GM23248 (cell line): ENCODE measurements around the gene AVPR2. TPM values are rescaled to one million over a fixed set of nuclear protein-coding genes. Genes with fewer than 3 reads are reported as not detected.

ENCODE experiments used
- DNase-seq: peaks from one replicate; pipeline ENCODE4 v3.0.0-alpha.2; 2015
- H2AFZ ChIP-seq: fragments of 200-600 bp; sonication (generic); 2 replicates; pipeline ENCODE4 v1.6.1; 2016; ENCODE audit warnings: antibody characterized with exemption
- H3F3A ChIP-seq: fragments of 200-600 bp; sonication (generic); 2 replicates; pipeline ENCODE4 v1.6.1; 2016; ENCODE audit warnings: mild to moderate bottlenecking, antibody characterized with exemption, mixed run types; ENCODE audit not compliant: insufficient read depth
- H3K27ac ChIP-seq: fragments of 200-600 bp; sonication (generic); 2 replicates; pipeline ENCODE4 v1.5.1; 2016; ENCODE audit warnings: mild to moderate bottlenecking
- H3K27me3 ChIP-seq: fragments of 200-600 bp; sonication (generic); replicated peaks from 2 replicates; pipeline ENCODE4 v1.6.1; 2016; ENCODE audit warnings: mild to moderate bottlenecking; ENCODE audit not compliant: insufficient read depth
- H3K36me3 ChIP-seq: fragments of 200-600 bp; sonication (generic); 2 replicates; pipeline ENCODE4 v1.6.1; 2016; ENCODE audit warnings: low read depth, mild to moderate bottlenecking
- H3K4me1 ChIP-seq: fragments of 200-600 bp; sonication (generic); 2 replicates; pipeline ENCODE4 v1.6.1; 2016; ENCODE audit warnings: mild to moderate bottlenecking; ENCODE audit not compliant: insufficient read depth
- H3K4me2 ChIP-seq: fragments of 200-600 bp; sonication (generic); one replicate; pipeline ENCODE4 v1.6.1; 2016; ENCODE audit warnings: mild to moderate bottlenecking; ENCODE audit not compliant: unreplicated experiment
- H3K4me3 ChIP-seq: fragments of 200-600 bp; sonication (generic); 2 replicates; pipeline ENCODE4 v1.5.1; 2016; ENCODE audit warnings: mild to moderate bottlenecking
- H3K79me2 ChIP-seq: fragments of 200-600 bp; sonication (generic); 2 replicates; pipeline ENCODE4 v1.6.1; 2016; ENCODE audit warnings: mild to moderate bottlenecking; ENCODE audit not compliant: insufficient read depth
- H3K9ac ChIP-seq: fragments of 200-600 bp; sonication (generic); 2 replicates; pipeline ENCODE4 v1.6.1; 2016; ENCODE audit warnings: mild to moderate bottlenecking
- H3K9me2 ChIP-seq: fragments of 200-600 bp; sonication (generic); 2 replicates; pipeline ENCODE4 v1.6.1; 2016; ENCODE audit warnings: mixed run types, mild to moderate bottlenecking, moderate library complexity; ENCODE audit not compliant: insufficient read depth
- H3K9me3 ChIP-seq: fragments of 200-600 bp; sonication (generic); one replicate; pipeline ENCODE4 v1.6.1; 2017; ENCODE audit warnings: low read depth
- H4K20me1 ChIP-seq: fragments of 200-600 bp; sonication (generic); 2 replicates; pipeline ENCODE4 v1.6.0; 2016; ENCODE audit not compliant: insufficient read depth
- EZH2 ChIP-seq: fragments of 200-600 bp; sonication (generic); IDR thresholded peaks from 2 replicates; pipeline ENCODE4 v1.6.1; 2018; ENCODE audit warnings: antibody characterized with exemption, mild to moderate bottlenecking; ENCODE audit not compliant: insufficient read depth, poor library complexity, severe bottlenecking
- EZH2phosphoT487 ChIP-seq: fragments of 200-600 bp; sonication (generic); IDR thresholded peaks from 2 replicates; pipeline ENCODE4 v1.6.1; 2018; ENCODE audit warnings: antibody characterized with exemption, moderate library complexity, mild to moderate bottlenecking, low read depth; ENCODE audit not compliant: insufficient read depth
- WGBS, 2 experiments: methylation state at CpG; one replicate each; pipeline ENCODE4 v1.1.6; 2015 to 2017; ENCODE audit warnings: low lambda C conversion rate in 2 of 2, low coverage in 1 of 2; ENCODE audit errors: missing lambda C conversion rate in 2 of 2; 5-methylcytosine and 5-hydroxymethylcytosine counted together
- in situ Hi-C: fragments of 300-500 bp; cut with MboI; formaldehyde crosslinking; loops from 2 replicates; pipeline ENCODE4 v1.15.0; 2020
- polyA plus RNA-seq: library from polyadenylated mRNA; unstranded; fragments of >200 nt; fragmentation: Nextera tagmentation; extraction: Ambion mirVana; gene quantifications from 2 replicates; pipeline ENCODE4 v1.2.1, GENCODE V29; 2016
- total RNA-seq: library from RNA; depleted of rRNA; stranded (reverse); fragments of >200 nt; shearing (Covaris generic); gene quantifications from 2 replicates; pipeline ENCODE4 v1.2.3, GENCODE V29; 2014

Gene AVPR2
- total and polyA plus RNA-seq, 2 experiments from 2014 or later, result not detected

DNA sequence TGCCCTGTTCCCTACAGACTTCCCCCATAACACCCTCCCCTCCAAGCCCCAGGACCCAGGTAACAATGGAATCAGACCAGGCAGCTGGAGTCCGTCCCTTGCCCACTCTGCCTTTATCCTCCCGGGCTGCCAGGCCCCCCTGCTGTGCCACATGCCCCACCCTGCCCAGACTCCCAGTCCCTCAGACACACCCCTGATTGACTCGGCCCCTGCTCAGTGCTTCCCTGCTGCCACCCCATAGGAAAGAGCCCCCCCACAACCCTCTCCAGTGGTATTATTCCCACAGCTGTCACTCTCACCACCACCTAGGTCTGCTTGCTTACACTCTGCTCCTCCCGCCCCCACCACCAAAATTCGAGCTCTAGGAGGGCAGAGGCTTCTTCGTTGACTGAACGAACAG lies 35.1 kb downstream of the AVPR2 start:
- no peaks in the 10 kb centered on the region for H3K4me1 ChIP-seq
- H3K79me2 ChIP-seq, result peaks cover 2% of the 10 kb centered on the region
- no peaks in the 10 kb centered on the region for H3F3A ChIP-seq
- 68 to 76% methylated on average over 4 to 6 of the region's 7 CpGs for WGBS, 2 experiments
- H3K27ac ChIP-seq, result no peak overlapping the region
- in situ Hi-C loops, result loop anchor here (10.0 kb wide), 1 partner anchor 185 kb away; no protein-coding TSS in a partner anchor
- no peak overlapping the region for H3K9ac ChIP-seq
- H3K9me2 ChIP-seq, result no peaks in the 10 kb centered on the region
- no peak overlapping the region for H3K4me2 ChIP-seq
- TF ChIP-seq EZH2phosphoT487, result no peak
- no peak for TF ChIP-seq EZH2
- H4K20me1 ChIP-seq, result no peaks in the 10 kb centered on the region
- H3K36me3 ChIP-seq, result no peaks in the 10 kb centered on the region
- DNase-seq, result no peak
- H3K4me3 ChIP-seq, result no peak overlapping the region
- no peaks in the 10 kb centered on the region for H3K27me3 ChIP-seq
- H3K9me3 ChIP-seq, result no peaks in the 10 kb centered on the region
- H2AFZ ChIP-seq, result no peak overlapping the region

GRCh38 chrX:153941336-153942252 lies 37.1 kb downstream of the AVPR2 start:
- no peak overlapping the region for H2AFZ ChIP-seq
- WGBS, 2 experiments, result 69 to 76% methylated on average over 7 to 21 of the region's 23 CpGs
- H3K4me3 ChIP-seq, result no peak overlapping the region
- no peaks in the 10 kb centered on the region for H3K9me3 ChIP-seq
- H4K20me1 ChIP-seq, result no peaks in the 10 kb centered on the region
- H3K9me2 ChIP-seq, result no peaks in the 10 kb centered on the region
- no peaks in the 10 kb centered on the region for H3F3A ChIP-seq
- H3K79me2 ChIP-seq, result no peaks in the 10 kb centered on the region
- no peak for TF ChIP-seq EZH2phosphoT487
- no peak for TF ChIP-seq EZH2
- H3K27ac ChIP-seq, result no peak overlapping the region
- no peaks in the 10 kb centered on the region for H3K4me1 ChIP-seq
- H3K4me2 ChIP-seq, result no peak overlapping the region
- no peaks in the 10 kb centered on the region for H3K36me3 ChIP-seq
- DNase-seq, result no peak
- no peaks in the 10 kb centered on the region for H3K27me3 ChIP-seq
- no peak overlapping the region for H3K9ac ChIP-seq
- in situ Hi-C loops, result no loop called here

GRCh38 chrX:153944140-153944799 lies 39.8 kb downstream of the AVPR2 start, which contains the start of gene RENBP:
Gene RENBP, minus strand, starts transcription at chrX:153944643. Its CDS starts 33 bp downstream, at chrX:153944610.
- Histone ChIP-seq H3K9me3 (no peaks in the 10 kb centered on the region), H3K27ac (no peak within 1 kb of the TSS), H3K27me3 (no peaks in the 10 kb centered on the region), H3K9ac (no peak within 1 kb of the TSS), H4K20me1 (no peaks in the 10 kb centered on the region), H3K9me2 (no peaks in the 10 kb centered on the region), H3K4me1 (no peaks in the 10 kb centered on the region), H3K4me2 (no peak within 1 kb of the TSS), H3F3A (no peaks in the 10 kb centered on the region), H3K36me3 (no peaks in the 10 kb centered on the region; the same call in 1 of the 2 replicates), H3K4me3 (no peak within 1 kb of the TSS), H2AFZ (no peak within 1 kb of the TSS), H3K79me2 (no peaks in the 10 kb centered on the region)
- WGBS, 2 experiments, result 8 to 24% methylated on average over 8 to 9 of the region's 31 CpGs
- in situ Hi-C loops, result no loop called here
- no peak for DNase-seq
- no peak for TF ChIP-seq EZH2
- no peak for TF ChIP-seq EZH2phosphoT487

DNA sequence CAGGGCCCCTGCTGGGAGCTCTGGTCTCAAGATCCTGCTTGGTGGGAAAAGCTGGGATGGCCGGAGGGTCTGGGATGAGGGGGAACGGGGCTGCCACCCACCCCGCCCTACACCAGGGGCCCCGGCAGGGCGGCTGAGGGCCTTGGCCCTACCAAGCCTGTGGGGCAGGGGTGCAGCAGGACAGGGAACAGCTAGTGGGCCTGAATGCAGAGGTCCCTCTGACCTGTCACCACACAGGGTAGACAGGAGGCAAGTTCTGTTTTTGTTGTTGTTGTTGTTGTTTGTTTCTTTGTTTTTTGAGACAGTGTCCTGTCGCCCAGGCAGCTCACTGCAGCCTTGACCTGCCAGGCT lies 40.3 kb downstream of the AVPR2 start:
- H3K27ac ChIP-seq, result no peak overlapping the region
- H4K20me1 ChIP-seq, result no peaks in the 10 kb centered on the region
- H3F3A ChIP-seq, result no peaks in the 10 kb centered on the region
- H3K27me3 ChIP-seq, result no peaks in the 10 kb centered on the region
- in situ Hi-C loops, result no loop called here
- TF ChIP-seq EZH2phosphoT487 (no peak), EZH2 (no peak)
- H3K9ac ChIP-seq, result no peak overlapping the region
- no peak overlapping the region for H3K4me2 ChIP-seq
- H3K36me3 ChIP-seq, result no peaks in the 10 kb centered on the region; the same call in 1 of the 2 replicates
- no peaks in the 10 kb centered on the region for H3K9me2 ChIP-seq
- no peaks in the 10 kb centered on the region for H3K4me1 ChIP-seq
- no peaks in the 10 kb centered on the region for H3K9me3 ChIP-seq
- no peak overlapping the region for H2AFZ ChIP-seq
- DNase-seq, result no peak
- no peaks in the 10 kb centered on the region for H3K79me2 ChIP-seq
- H3K4me3 ChIP-seq, result no peak overlapping the region
- WGBS, 2 experiments, result 30 to 33% methylated on average over 3 to 4 of the region's 6 CpGs
